Keratinocyte (primary cell): ENCODE data around the gene PTPRZ1. TPM values are rescaled to one million over a fixed set of nuclear protein-coding genes. Genes with fewer than 3 reads are reported as not detected.
A peak's percentile ranks its signal among the peaks of the same experiment; 100 is the strongest.

Source experiments
- DNase-seq: peaks from one replicate; pipeline ENCODE4 v3.0.0-alpha.2; 2011; ENCODE audit warnings: low read depth, missing footprints, low spot score
- FAIRE-seq: peaks from 2 replicates; lab custom pipeline; 2011; peaks lifted over from hg19 to GRCh38; lab: Jason Lieb, UNC
- H2AFZ ChIP-seq: 2 replicates; pipeline ENCODE4 v1.6.0; 2012; ENCODE audit warnings: low read length, control low read depth, inconsistent platforms; ENCODE audit not compliant: control insufficient read depth
- H3K27ac ChIP-seq: 2 replicates; pipeline ENCODE4 v1.5.1; 2011; ENCODE audit warnings: low read length; ENCODE audit not compliant: control insufficient read depth, insufficient read depth
- H3K27me3 ChIP-seq: 3 replicates; pipeline ENCODE4 v1.6.0; 2011; ENCODE audit warnings: low read length; ENCODE audit not compliant: control insufficient read depth, insufficient read depth; ENCODE audit errors: extremely low read depth
- H3K36me3 ChIP-seq, 2 experiments: 2 replicates in 1 of 2; 3 replicates in 1 of 2; pipeline ENCODE4 v1.5.1; 2011; ENCODE audit warnings: low read length in 2 of 2, mild to moderate bottlenecking in 1 of 2; ENCODE audit not compliant: control insufficient read depth in 2 of 2, insufficient read depth in 2 of 2; ENCODE audit errors: extremely low read depth in 1 of 2
- H3K4me1 ChIP-seq: 3 replicates; pipeline ENCODE4 v1.5.1; 2011; ENCODE audit warnings: low read length; ENCODE audit not compliant: control insufficient read depth, insufficient read depth; ENCODE audit errors: extremely low read depth
- H3K4me2 ChIP-seq: 3 replicates; pipeline ENCODE4 v1.6.0; 2011; ENCODE audit warnings: low read depth, low read length; ENCODE audit not compliant: control insufficient read depth, insufficient read depth; ENCODE audit errors: extremely low read depth
- H3K4me3 ChIP-seq, 3 experiments: fragments of 200-600 bp in 1 of 3; sonication (generic) in 1 of 3; 2 replicates in 2 of 3; 3 replicates in 1 of 3; pipeline ENCODE4 v1.5.1; 2011 to 2016; ENCODE audit warnings: low read length in 3 of 3, mild to moderate bottlenecking in 3 of 3, control low read depth in 2 of 3, inconsistent platforms in 1 of 3, low read depth in 1 of 3, mixed read lengths in 1 of 3, mixed run types in 1 of 3, moderate library complexity in 1 of 3; ENCODE audit not compliant: control insufficient read depth in 2 of 3, insufficient read depth in 2 of 3; ENCODE audit errors: extremely low read depth in 1 of 3
- H3K79me2 ChIP-seq: 2 replicates; pipeline ENCODE4 v1.6.0; 2012; ENCODE audit warnings: low read length; ENCODE audit not compliant: control insufficient read depth, insufficient read depth
- H3K9ac ChIP-seq: 3 replicates; pipeline ENCODE4 v1.6.0; 2011; ENCODE audit warnings: low read length; ENCODE audit not compliant: control insufficient read depth, insufficient read depth; ENCODE audit errors: extremely low read depth
- H3K9me1 ChIP-seq: 3 replicates; pipeline ENCODE4 v1.6.0; 2011; ENCODE audit warnings: low read length; ENCODE audit not compliant: control insufficient read depth, insufficient read depth; ENCODE audit errors: extremely low read depth
- H3K9me3 ChIP-seq: 2 replicates; pipeline ENCODE4 v1.5.1; 2012; ENCODE audit warnings: low read depth, low read length; ENCODE audit not compliant: control insufficient read depth
- H4K20me1 ChIP-seq: 3 replicates; pipeline ENCODE4 v1.6.0; 2011; ENCODE audit warnings: low read length; ENCODE audit not compliant: control insufficient read depth, insufficient read depth; ENCODE audit errors: extremely low read depth
- CTCF ChIP-seq, 3 experiments: IDR thresholded peaks in 1 of 3; conservative IDR thresholded peaks in 1 of 3; optimal IDR thresholded peaks in 1 of 3; 2 replicates in 2 of 3; 3 replicates in 1 of 3; pipeline versions ENCODE3 to v1.5.1; 2011; ENCODE audit warnings: low read length in 3 of 3, mild to moderate bottlenecking in 3 of 3, moderate library complexity in 2 of 3, control low read depth in 1 of 3, inconsistent platforms in 1 of 3; ENCODE audit not compliant: insufficient read depth in 2 of 3; ENCODE audit errors: extremely low read depth in 1 of 3
- EZH2 ChIP-seq: IDR thresholded peaks from one replicate; pipeline ENCODE4 v1.6.1; 2012; ENCODE audit warnings: inconsistent platforms, mild to moderate bottlenecking, low read length, moderate library complexity
- dilution Hi-C: fragments of 300-500 bp; cut with MboI; formaldehyde crosslinking; loops from one replicate; pipeline ENCODE4 v1.7.0; 2020; ENCODE audit warnings: low sequenced_read_pairs; ENCODE audit not compliant: extremely low pct_ligation_motif_present
- polyA plus RNA-seq, 5 experiments: library from polyadenylated mRNA; depleted of rRNA in 3 of 5; stranded (reverse) in 3 of 5; stranded (forward) in 1 of 5; unstranded in 1 of 5; fragments of >200 nt; gene quantifications; 1 replicate in 1 of 5; 2 replicates in 3 of 5; 3 replicates in 1 of 5; pipeline versions ENCODE4 v1.2.1 to v1.2.3, GENCODE V29; 2011 to 2012; ENCODE audit warnings: missing spikeins in 2 of 5, low read depth in 1 of 5, low replicate concordance in 1 of 5

The PTPRZ1 gene
- polyA plus RNA-seq, 1 donor (not counting 4 experiments of a cell fraction or from before 2014, with no cell fraction given) = 58.3 TPM

- Histone ChIP-seq H3K4me2 (peak overlapping the region; percentile 97), H3K4me1 (peaks cover 58% of the 10 kb centered on the region), H4K20me1 (no peaks in the 10 kb centered on the region), H3K9me1 (no peaks in the 10 kb centered on the region), H3K36me3 (no peaks in the 10 kb centered on the region), H3K9ac (peak overlapping the region; percentile 80), H3K27ac (peak overlapping the region; percentile 99), H2AFZ (peak overlapping the region; percentile 75), H3K27me3 (no peaks in the 10 kb centered on the region), H3K79me2 (no peaks in the 10 kb centered on the region), H3K4me3 (peak overlapping the region in 2 of 3 experiments; percentile 60 to 62), H3K9me3 (no peaks in the 10 kb centered on the region)
- peak; percentile 86 for FAIRE-seq
- TF ChIP-seq CTCF (optimal IDR thresholded peaks at IDR 0.05 in 1 of 3, IDR thresholded peaks at IDR 0.05 in 1 of 3, conservative IDR thresholded peaks at IDR 0.05 in 1 of 3; ENCODE audit: extremely low read depth in 1 of 3, insufficient read depth in 2 of 3, low read length in 3 of 3) (no peak), EZH2 (no peak)
- dilution Hi-C loops = no loop called here
- peak; percentile 76 for DNase-seq
Measured at GRCh38 chr7:121945480-121946236, 72.7 kb downstream of the PTPRZ1 start.

GRCh38 chr7:121953164-121953563, 80.2 kb downstream of the PTPRZ1 start:
- Histone ChIP-seq H3K4me1 (peaks cover 12% of the 10 kb centered on the region), H2AFZ (no peak overlapping the region), H3K27me3 (no peaks in the 10 kb centered on the region), H3K9me1 (no peaks in the 10 kb centered on the region), H3K36me3 (peaks cover 0 to 6% of the 10 kb centered on the region in 2 experiments), H3K4me3 (no peak overlapping the region), H4K20me1 (no peaks in the 10 kb centered on the region), H3K9ac (no peak overlapping the region), H3K9me3 (no peaks in the 10 kb centered on the region), H3K27ac (no peak overlapping the region), H3K79me2 (no peaks in the 10 kb centered on the region), H3K4me2 (no peak overlapping the region)
- DNase-seq (no peak), FAIRE-seq (no peak)
- TF ChIP-seq CTCF (optimal IDR thresholded peaks at IDR 0.05 in 1 of 3, IDR thresholded peaks at IDR 0.05 in 1 of 3, conservative IDR thresholded peaks at IDR 0.05 in 1 of 3; ENCODE audit: extremely low read depth in 1 of 3, insufficient read depth in 2 of 3, low read length in 3 of 3) (no peak), EZH2 (no peak)
- dilution Hi-C loops = no loop called here
